ENCODE results near the gene C2orf72.
"Not testable (repeated sequence)": the region's sequence is repeated elsewhere in the genome, so short reads cannot be mapped to it uniquely, and the experiment has no call there.

C2orf72 gene

GRCh38 chr2:231015926-231016325 lies 21.4 kb upstream of the C2orf72 start:
- DNase-seq, result no peak

DNA sequence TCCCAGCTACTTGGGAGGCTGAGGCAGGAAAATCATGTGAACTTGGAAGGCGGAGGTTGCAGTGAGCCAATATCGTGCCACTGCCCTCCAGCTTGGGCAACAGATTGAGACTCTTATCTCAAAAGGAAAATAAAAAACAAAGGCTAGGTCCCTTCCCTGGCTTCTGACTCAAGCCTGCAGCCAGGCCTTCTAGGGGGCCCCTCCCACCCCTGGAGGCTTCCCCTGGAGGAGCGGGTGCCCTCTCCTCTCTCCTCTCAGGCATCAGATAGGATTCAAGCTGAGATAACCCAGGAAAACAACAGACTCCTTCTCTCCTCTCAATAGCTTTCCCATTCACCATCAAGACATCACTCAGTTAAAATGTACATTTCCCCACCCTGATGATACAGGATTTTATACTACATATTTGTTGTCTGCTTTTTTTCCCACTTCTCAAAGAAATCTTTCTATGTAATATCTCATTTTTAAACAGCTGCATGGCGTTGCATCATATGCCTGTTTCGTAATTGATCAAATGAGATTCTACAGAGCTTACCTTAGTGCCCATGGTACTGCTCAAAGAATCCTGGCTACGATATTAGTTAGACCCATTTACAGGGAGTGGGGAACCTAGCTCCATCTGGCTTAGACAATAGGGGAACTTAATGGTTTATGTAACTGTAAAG lies 20.6 kb upstream of the C2orf72 start:
- DNase-seq, result no peak

GRCh38 chr2:231017231-231017598 lies 20.1 kb upstream of the C2orf72 start:
- no peak for DNase-seq

GRCh38 chr2:231018184-231018583 lies 19.1 kb upstream of the C2orf72 start:
- DNase-seq, result no peak

- not testable (repeated sequence) for DNase-seq
These were observed 12.3 kb upstream of the C2orf72 start for GRCh38 chr2:231025059-231025458.

- DNase-seq, result no peak
These were observed 8.4 kb upstream of the C2orf72 start for GRCh38 chr2:231028889-231029288.

GRCh38 chr2:231029563-231029962 lies 7.8 kb upstream of the C2orf72 start:
- DNase-seq, result no peak

DNA sequence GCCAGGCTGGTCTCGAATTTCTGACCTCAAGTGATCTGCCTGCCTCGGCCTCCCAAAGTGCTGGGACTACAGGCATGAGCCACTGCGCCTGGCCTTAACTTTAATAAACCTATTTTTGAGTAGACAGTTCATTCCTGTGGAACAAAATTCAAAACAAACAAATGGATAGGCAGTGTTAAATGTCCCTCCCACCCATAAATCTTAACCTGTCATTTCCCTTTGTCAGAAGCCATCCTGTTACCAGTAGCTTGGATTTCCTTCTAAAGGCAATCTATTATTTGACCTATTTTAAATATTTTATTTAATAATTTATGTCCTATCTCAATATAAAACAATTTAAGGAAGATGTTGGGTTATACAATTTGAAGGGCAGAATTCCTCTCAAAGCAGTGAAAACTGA lies 6.6 kb upstream of the C2orf72 start:
- no peak for DNase-seq

DNA sequence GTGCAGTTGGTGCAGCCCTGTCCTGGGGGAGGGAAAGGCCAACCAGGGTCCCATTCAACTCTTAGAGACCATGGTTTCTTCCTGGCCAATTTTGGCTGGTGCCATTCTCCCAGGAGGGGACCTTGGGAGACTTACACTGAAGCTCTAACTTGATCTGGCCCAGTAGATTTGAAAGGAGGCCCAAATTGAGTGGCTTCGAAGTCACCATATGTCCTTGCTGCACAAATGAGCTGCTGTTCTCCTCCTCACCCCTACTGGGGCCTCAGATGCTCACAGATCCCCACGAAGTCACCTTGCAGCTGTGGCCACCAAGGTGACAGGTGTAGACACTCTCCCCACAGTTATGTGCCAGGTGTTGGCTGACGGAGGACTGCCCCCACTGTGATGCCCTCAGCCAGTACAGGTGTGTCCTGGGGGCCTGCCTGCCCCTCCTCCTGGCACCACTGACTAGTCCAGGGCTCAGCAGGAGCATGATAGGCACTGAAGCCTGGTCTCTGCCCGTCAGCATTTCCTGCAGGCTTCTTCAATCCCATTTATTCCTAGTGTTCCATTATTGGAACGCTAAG lies 4.7 kb upstream of the C2orf72 start:
- DNase-seq, result no peak

DNA sequence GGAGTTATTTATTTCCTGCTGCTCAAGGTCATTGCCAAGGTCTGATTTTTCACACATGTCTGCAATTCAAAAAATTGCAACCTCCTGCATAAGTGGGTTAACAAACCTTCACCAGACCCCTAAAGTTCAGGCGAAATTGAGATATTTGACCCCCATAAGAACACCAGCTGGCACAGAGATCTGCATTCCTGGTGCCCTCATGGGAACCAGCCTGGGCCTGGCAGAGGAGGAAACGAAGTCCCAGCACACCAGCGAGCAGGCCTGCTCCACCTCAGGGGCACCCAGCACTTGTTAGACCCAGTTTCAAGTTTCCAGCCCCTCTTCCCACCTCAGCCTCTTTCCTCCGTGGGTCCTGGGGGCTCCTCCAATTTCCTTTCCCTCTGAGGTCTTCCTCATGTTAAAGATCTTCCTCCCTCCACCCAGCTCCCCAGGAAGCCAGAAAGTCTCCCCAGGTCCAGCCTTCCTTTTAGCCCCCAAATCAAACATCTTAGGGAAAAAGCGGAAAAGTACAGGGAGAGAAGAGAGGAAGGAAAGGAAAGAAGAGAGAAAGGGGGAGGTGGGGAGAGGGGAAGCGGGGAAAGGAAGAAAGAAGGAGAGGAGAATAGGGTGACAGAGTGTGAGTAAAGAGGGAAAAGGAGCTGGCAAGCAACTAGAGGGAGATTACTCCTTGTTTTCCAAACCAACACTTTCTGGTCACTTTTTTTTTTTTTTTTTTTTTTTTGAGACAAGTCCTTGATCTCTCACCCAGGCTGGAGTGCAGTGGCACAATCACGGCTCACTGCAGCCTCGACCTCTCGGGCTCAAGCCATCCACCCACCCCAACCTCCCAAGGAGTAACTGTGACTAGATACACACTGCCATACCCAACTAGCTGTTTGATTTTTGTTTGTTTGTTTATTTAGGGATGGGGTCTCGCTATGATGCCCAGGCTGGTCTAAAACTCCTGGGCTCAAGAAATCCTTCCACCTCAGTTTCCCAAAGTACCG lies 3.9 kb upstream of the C2orf72 start:
- no peak for DNase-seq

DNA sequence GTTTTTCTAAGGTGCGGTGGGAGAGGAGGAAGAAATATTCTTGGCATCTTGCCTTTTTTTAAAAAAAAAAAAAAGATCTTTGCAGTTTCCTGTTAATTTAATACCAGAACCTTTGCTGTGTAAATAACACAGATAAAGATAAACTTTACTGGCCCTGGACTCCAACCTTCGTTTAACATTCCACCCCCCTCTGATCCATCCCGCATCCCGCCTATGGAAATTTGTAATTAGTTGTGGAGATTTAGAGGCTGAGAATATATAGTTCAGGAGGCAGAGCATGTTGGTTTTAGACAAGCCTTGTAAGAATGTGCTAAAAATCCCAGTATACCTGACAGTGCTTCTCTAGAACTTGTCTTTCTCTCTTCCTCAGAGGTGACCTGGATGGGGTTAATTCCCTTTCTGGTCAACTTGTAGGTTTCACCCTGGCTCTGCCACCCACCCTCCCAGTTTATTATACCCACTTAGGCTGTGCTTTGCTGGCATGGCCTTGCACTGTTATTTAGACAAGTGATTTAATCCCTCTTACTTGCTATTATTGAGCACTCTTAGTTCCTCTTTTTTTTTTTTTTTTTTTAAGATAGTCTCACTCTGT lies 2.9 kb upstream of the C2orf72 start:
- no peak for DNase-seq

- DNase-seq, result no peak
These were observed 1.2 kb upstream of the C2orf72 start for GRCh38 chr2:231036131-231036530.

GRCh38 chr2:231036578-231037106 lies 681 bp upstream of the C2orf72 start:
- DNase-seq, result no peak

DNA sequence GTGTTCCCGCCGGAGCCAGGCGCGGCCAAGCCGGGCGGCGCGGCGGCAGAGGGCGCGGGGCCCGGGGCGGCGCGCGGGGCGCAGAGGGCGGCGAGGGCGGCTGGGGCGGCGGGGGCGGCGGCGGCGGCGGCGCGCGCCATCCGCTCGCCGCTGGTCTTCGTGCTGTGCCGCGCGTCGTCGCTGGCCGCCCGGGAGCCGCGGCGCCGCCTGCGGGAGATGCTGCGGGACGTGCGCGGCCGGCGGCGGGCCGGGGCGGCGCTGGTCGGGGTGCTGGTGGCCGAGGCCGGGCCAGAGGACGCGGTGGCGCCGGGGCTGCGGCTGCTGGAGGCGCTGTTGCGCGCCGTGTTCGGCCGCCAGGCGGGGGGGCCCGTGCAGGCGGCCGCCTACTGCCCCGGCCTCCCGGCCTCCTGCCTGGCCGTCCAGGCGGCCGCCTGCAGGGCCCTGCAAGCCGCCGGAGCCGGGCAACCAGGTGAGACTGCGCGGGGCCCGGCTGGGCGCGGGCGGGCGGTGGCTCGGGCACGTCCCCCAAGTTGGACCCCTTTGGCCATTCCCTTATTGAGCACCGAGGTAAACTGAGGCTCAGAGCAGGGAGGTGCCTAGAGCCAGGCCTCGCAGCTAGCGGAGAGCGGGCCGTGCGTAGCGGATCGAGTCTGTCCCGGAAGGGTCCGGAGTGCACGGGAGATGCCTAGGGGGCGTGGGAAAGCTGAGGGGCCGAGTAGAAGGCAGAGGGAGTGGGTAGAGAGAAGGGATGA lies 584 bp downstream of the C2orf72 start:
- DNase-seq, result no peak

DNA sequence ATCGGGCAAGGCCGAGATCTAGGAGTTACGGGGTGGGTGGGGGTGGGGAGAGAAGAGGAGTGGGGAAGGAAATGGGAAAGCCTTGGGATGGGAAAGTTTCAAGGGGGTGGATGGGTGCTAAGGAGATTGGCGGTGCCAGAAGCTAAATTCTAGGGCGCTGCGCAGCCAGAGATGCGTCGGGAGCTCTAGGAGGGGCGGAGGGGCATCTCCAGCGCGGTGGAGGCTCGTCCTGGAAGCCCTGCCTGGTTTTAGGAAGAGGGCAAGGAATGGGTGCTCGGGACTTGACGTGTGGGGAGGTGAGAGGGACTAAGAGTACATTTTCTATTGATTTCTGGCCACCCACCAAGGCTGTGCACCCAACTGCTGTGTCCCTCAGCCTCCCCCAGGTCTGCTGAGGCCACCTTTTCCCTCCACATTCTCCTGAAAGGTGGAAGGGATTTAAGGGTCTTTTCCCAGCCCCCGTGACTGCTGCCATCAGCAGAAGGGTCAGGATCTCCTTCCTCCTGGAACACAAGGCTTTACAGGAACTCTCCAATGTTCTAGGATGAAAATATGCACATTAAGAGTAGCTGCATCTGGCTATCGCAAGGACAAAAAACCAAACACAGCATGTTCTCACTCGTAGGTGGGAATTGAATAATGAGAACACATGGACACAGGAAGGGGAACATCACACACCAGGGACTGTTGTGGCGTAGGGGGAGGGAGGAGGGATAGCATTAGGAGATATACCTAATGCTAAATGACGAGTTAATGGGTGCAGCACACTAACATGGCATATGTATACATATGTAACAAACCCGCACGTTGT lies 1.4 kb downstream of the C2orf72 start:
- DNase-seq, result no peak

DNA sequence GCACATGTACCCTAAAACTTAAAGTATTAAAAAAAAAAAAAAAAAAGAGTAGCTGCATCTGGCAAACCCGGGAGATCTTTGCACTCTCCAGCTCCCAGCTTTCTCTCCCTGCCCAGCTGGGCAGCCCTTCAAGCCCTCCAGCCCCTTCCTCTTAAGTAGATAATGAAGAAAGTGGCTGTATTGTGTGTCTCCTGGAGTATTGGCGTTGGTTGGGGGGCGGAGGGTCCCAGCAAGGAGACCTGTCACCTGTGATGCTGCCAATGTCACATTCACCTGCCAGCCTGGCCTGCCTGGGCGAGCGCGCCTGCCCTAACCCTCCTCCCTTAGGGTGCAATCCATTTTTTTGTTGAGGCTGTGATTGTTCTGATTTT lies 2.0 kb downstream of the C2orf72 start:
- DNase-seq, result no peak

GRCh38 chr2:231039821-231040364 lies 2.6 kb downstream of the C2orf72 start:
- no peak for DNase-seq

DNA sequence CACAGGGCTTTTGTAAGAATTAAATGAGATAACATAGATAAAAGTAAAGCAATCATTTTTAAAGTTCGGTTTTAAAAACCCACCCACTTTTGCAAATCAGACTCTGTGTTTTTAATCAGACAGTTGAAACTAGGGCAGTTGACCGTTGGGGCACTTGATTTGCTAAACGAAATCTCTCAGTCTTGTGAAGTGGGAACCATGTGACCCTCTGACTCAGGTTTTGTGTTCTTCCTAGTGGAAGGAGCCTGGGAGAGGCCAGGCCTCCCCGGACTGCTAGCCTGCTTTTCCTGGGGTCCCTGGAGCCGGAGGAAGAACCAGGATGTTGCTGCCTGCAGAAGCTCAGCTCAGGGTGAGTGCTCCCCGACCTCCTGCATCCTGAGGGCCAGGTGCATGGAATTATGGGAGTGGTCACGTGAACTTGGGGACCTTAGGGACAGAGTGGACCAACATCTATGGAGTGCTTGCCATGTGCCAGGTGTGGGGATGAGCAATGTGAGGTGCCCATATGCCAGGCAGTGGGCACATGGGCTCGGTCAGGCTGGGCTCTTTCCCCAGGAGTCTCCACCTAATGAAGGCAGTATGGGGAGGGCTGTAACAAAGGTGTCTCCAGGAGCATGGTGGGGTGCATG lies 3.9 kb downstream of the C2orf72 start:
- DNase-seq, result no peak

DNA sequence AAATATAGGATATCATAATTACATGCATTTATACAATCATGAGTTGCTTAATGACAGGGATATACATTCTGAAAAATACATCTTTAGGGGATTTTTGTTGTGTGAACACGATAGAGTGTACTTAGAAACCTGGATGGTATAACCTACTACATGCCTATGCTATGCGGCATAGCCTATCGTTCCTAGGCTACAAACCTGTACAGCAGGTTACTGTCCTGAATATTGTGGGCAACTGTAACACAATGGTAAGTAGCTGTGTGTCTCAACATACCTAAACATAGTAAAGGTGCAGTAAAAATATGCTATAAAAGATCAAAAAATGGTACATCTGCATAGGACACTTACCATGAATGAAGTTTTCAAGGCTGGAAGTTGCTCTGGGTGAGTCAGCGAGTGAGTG lies 6.5 kb downstream of the C2orf72 start:
- no peak for DNase-seq

- DNase-seq, result no peak
These were observed 9.6 kb downstream of the C2orf72 start for GRCh38 chr2:231046916-231047273.

Data from activated T-cell treated with anti-CD3 and anti-CD28 coated beads, Interleukin-2, amount 50 U/mL, for 1 hour (primary cell).